GM20000 (cell line): ENCODE measurements around the gene FAM151A.

Source experiments
- DNase-seq: peaks from one replicate; pipeline ENCODE4 v3.0.0; 2012; ENCODE audit warnings: low spot score
- TF ChIP-seq, protein P1 (sequence below): IDR thresholded peaks from 2 replicates; pipeline ENCODE4 v1.5.1; 2012; ENCODE audit warnings: mild to moderate bottlenecking, control low read depth; ENCODE audit errors: extremely low read depth, missing control alignments

The FAM151A gene

DNA sequence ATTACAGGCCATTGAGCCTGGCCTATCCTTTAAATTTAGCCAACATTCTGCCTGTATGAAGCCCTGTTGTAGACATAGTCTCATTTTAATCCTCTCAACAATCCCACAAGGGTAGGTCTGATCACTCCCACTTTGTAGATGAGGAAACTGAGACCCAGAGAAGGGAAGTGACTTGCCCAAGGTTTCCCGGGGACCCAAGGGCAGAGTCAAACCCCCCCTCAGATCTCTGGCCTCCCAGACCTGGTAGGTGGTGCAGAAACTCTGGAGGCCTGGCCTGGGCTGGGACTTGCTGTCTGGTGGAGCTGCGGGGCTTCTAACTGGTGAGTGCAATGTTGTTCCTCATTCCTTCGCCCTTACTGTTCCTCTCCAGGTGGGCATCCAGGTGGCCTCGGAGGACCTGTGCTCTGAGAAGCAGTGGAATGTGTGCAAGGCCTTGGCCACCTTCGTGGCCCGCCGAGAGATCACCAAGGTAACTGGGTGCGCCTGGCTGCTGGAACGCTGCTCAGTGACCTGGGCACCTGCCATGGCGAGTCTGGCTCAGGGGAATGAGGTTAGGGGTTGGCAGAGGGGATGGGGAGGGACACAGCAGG lies 29.7 kb downstream of the FAM151A start:
- TF ChIP-seq, protein P1, sequence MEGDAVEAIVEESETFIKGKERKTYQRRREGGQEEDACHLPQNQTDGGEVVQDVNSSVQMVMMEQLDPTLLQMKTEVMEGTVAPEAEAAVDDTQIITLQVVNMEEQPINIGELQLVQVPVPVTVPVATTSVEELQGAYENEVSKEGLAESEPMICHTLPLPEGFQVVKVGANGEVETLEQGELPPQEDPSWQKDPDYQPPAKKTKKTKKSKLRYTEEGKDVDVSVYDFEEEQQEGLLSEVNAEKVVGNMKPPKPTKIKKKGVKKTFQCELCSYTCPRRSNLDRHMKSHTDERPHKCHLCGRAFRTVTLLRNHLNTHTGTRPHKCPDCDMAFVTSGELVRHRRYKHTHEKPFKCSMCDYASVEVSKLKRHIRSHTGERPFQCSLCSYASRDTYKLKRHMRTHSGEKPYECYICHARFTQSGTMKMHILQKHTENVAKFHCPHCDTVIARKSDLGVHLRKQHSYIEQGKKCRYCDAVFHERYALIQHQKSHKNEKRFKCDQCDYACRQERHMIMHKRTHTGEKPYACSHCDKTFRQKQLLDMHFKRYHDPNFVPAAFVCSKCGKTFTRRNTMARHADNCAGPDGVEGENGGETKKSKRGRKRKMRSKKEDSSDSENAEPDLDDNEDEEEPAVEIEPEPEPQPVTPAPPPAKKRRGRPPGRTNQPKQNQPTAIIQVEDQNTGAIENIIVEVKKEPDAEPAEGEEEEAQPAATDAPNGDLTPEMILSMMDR, result no peak
- no peak for DNase-seq

- TF ChIP-seq, protein P1, result no peak
- no peak for DNase-seq
These were observed 32.1 kb downstream of the FAM151A start for GRCh38 chr1:54591127-54591756.

DNA sequence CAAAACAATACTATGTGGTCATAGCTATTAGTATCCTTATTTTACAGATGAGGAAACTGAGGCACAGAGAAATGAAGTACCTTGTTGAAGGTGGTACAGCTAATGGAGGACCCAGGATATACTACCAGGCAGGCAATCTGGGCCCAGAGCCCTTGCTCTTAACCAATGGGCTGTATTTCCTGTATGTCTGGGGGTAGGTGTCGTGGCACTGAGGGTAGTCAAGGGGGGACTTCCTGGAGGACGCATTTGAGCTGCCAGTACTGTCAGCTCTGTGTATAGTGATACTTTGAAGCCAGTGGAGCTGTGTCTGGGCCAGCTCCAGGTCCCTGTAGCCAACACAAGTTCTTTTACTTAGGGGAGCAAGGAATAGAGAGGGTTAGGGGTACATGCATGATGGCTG lies 34.9 kb downstream of the FAM151A start:
- no peak for DNase-seq
- TF ChIP-seq, protein P1, result no peak

DNA sequence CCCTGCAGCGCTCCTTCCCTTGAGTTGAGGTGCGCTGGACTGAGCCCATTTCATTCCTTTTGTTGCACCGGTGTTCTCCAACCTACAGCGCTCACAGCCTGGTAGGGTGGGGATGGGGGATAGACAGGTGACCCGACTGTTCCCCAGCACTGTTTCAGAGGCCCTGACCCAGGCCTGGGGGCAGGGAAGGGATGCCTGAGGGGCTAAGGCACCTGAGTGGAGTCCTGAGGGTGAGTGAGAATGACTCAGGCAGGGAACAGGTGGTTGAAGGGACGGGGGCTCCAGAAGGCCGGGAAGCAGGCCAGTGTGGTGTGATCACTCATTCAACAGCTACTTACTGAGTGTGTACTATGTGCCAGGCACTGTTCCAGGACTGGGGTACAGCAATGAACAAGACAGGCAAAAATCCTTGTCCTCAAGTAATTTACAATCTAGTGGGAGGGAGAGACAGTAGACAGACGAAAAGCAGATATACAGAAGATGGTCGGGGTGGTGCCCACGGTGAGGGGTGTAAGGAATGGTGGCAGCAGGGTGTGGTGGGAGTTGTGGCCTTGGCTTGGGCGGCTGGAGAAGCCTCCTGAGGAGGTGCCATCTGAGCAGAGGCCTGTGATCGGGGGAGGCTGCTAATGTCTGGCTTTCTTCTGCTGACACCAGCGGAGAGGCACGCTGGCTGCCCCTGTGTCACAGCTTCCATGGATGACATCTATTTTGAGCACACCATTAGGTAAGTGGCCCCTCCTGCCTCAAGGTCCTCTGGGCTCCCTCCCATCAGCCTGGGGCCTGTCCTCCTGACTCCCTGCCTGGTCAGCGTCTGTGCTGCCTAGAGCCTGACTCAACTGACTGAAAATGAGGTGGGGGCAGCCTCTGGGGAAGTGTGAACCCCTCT lies 37.9 kb downstream of the FAM151A start:
- no peak for DNase-seq
- TF ChIP-seq, protein P1, result no peak

- TF ChIP-seq, protein P1, result no peak
- DNase-seq, result no peak
These were observed 38.8 kb downstream of the FAM151A start for GRCh38 chr1:54584575-54584974.

GRCh38 chr1:54583871-54584270 lies 39.5 kb downstream of the FAM151A start:
- TF ChIP-seq, protein P1, result no peak
- no peak for DNase-seq

DNA sequence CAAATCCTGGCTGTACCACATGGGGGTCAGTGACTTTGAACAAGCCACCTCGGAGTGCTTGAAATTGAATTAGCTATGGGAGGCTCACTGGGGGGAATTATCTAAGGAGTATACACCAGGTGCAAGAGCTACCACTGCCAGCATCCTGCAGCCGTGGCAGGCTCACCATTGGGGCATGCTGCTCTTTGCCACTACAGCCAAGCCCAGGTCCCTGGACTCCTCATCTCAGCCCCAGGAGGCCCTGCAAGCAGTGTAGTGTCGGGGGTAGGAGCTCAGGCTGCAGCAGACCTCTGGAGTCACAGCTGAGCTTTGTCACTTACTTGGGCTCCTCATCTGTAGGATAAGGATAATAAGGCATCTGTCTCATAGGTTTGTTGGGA lies 40.0 kb downstream of the FAM151A start:
- no peak for DNase-seq
- TF ChIP-seq, protein P1, result no peak
